SK-N-SH (cell line): ENCODE data around the gene KCNB1. TPM values are rescaled to one million over a fixed set of nuclear protein-coding genes. Genes with fewer than 3 reads are reported as not detected.

Experiments
- CTCF ChIA-PET: fragments of 300-600, 350-600 bp; formaldehyde crosslinking; extraction: SDS; loops from one replicate; lab custom pipeline; 2021; lab: Yijun Ruan, JAX
- POLR2A ChIA-PET: fragments of 350-600 bp; sonication (Branson Sonifier 250); formaldehyde crosslinking; extraction: SDS; loops from one replicate; lab custom pipeline; 2020; ENCODE audit warnings: antibody characterized with exemption, inconsistent platforms; lab: Yijun Ruan, JAX
- DNase-seq: peaks from one replicate; pipeline ENCODE4 v3.0.0; 2012
- H2AFZ ChIP-seq: fragments of 200-600 bp; sonication (generic); 2 replicates; pipeline ENCODE4 v1.8.1; 2016; ENCODE audit warnings: antibody characterized with exemption, mild to moderate bottlenecking, low read depth
- H3F3A ChIP-seq: fragments of 200-600 bp; sonication (generic); replicated peaks from 2 replicates; pipeline ENCODE3; 2016; ENCODE audit warnings: antibody characterized with exemption, mild to moderate bottlenecking; ENCODE audit not compliant: insufficient read depth
- H3K27ac ChIP-seq, 2 experiments: fragments of 200-500 bp in 1 of 2; fragments of 200-600 bp in 1 of 2; sonication (Bioruptor generic) in 1 of 2; sonication (generic), shearing (Covaris generic) in 1 of 2; 2 replicates each; pipeline versions ENCODE4 v1.5.1 to v1.6.1; 2014 to 2016; ENCODE audit warnings: low read depth in 2 of 2, inconsistent platforms in 1 of 2, low read length in 1 of 2, mild to moderate bottlenecking in 1 of 2, mixed read lengths in 1 of 2
- H3K27me3 ChIP-seq: fragments of 200-600 bp; sonication (generic), shearing (Covaris generic); 2 replicates; pipeline ENCODE4 v1.6.1; 2016; ENCODE audit warnings: mixed run types; ENCODE audit not compliant: insufficient read depth
- H3K36me3 ChIP-seq, 2 experiments: fragments of 200-500 bp in 1 of 2; fragments of 200-600 bp in 1 of 2; sonication (Bioruptor generic) in 1 of 2; sonication (generic) in 1 of 2; replicated peaks in 1 of 2; 2 replicates each; pipeline versions ENCODE3 to v1.5.1; 2014 to 2016; ENCODE audit warnings: low read length in 1 of 2, mild to moderate bottlenecking in 1 of 2; ENCODE audit not compliant: insufficient read depth in 2 of 2, control insufficient read depth in 1 of 2
- H3K4me1 ChIP-seq, 2 experiments: fragments of 200-500 bp in 1 of 2; fragments of 200-600 bp in 1 of 2; sonication (Bioruptor generic) in 1 of 2; sonication (generic), shearing (Covaris generic) in 1 of 2; 2 replicates each; pipeline versions ENCODE4 v1.5.1 to v1.6.1; 2014 to 2016; ENCODE audit warnings: low read depth in 1 of 2, low read length in 1 of 2, mixed run types in 1 of 2; ENCODE audit not compliant: insufficient read depth in 2 of 2, control insufficient read depth in 1 of 2
- H3K4me2 ChIP-seq: fragments of 200-600 bp; sonication (generic), shearing (Covaris generic); 2 replicates; pipeline ENCODE4 v1.6.1; 2017; ENCODE audit warnings: mixed run types
- H3K4me3 ChIP-seq, 2 experiments: fragments of 200-500 bp in 1 of 2; fragments of 200-600 bp in 1 of 2; sonication (Bioruptor generic) in 1 of 2; sonication (generic), shearing (Covaris generic) in 1 of 2; 2 replicates each; pipeline versions ENCODE4 v1.5.1 to v1.8.1; 2014 to 2016; ENCODE audit warnings: low read depth in 2 of 2, inconsistent platforms in 1 of 2, low read length in 1 of 2, mild to moderate bottlenecking in 1 of 2, mixed read lengths in 1 of 2, moderate library complexity in 1 of 2
- H3K79me2 ChIP-seq: fragments of 200-600 bp; sonication (generic); 2 replicates; pipeline ENCODE4 v1.8.1; 2017; ENCODE audit warnings: mild to moderate bottlenecking; ENCODE audit not compliant: insufficient read depth
- H3K9ac ChIP-seq: fragments of 200-600 bp; sonication (generic); 2 replicates; pipeline ENCODE4 v1.6.1; 2017; ENCODE audit warnings: mixed run types
- H3K9me2 ChIP-seq: fragments of 200-600 bp; sonication (generic); 2 replicates; pipeline ENCODE4 v1.6.1; 2017; ENCODE audit warnings: mixed run types
- H3K9me3 ChIP-seq: fragments of 200-600 bp; sonication (generic); 2 replicates; pipeline ENCODE4 v1.6.1; 2017; ENCODE audit warnings: mixed run types, mild to moderate bottlenecking, moderate library complexity
- H4K20me1 ChIP-seq: fragments of 200-600 bp; sonication (generic); 2 replicates; pipeline ENCODE4 v1.6.1; 2017; ENCODE audit warnings: mild to moderate bottlenecking, mixed run types; ENCODE audit not compliant: insufficient read depth
- EP300 ChIP-seq, 2 experiments: IDR thresholded peaks; 2 replicates each; pipeline versions ENCODE4 v1.4.0 to v1.6.1; 2012; ENCODE audit warnings: borderline replicate concordance in 1 of 2, low read depth in 1 of 2, low read length in 1 of 2
- FOXJ3 ChIP-seq: sonication (generic); formaldehyde crosslinking; IDR thresholded peaks from 2 replicates; pipeline ENCODE4 v1.5.1; 2020; ENCODE audit warnings: mild to moderate bottlenecking, missing genetic modification reagents
- JUND ChIP-seq: IDR thresholded peaks from 2 replicates; pipeline ENCODE4 v1.4.0; 2012
- PBX3 ChIP-seq: IDR thresholded peaks from 2 replicates; pipeline ENCODE4; 2012
- REST ChIP-seq: IDR thresholded peaks from 2 replicates; pipeline ENCODE4 v1.6.1; 2012; ENCODE audit warnings: mild to moderate bottlenecking, low read depth, low read length, moderate library complexity
- RFX5 ChIP-seq: IDR thresholded peaks from 2 replicates; pipeline ENCODE4 v1.6.1; 2012; ENCODE audit warnings: mild to moderate bottlenecking, improper control_type of control experiment, low read length
- RXRA ChIP-seq: IDR thresholded peaks from 2 replicates; pipeline ENCODE4 v1.4.0; 2012; ENCODE audit warnings: low read depth, mild to moderate bottlenecking, borderline replicate concordance
- SIN3A ChIP-seq: IDR thresholded peaks from 2 replicates; pipeline ENCODE4 v1.6.1; 2012; ENCODE audit warnings: low read depth, mild to moderate bottlenecking, low read length, moderate library complexity, borderline replicate concordance
- SMC3 ChIP-seq: IDR thresholded peaks from 2 replicates; pipeline ENCODE4 v1.6.1; 2012; ENCODE audit warnings: low read depth, low read length, improper control_type of control experiment
- TAF1 ChIP-seq: IDR thresholded peaks from 2 replicates; pipeline ENCODE4 v1.6.1; 2012; ENCODE audit warnings: low read depth, mild to moderate bottlenecking, low read length, moderate library complexity, borderline replicate concordance
- TCF12 ChIP-seq: IDR thresholded peaks from 2 replicates; pipeline ENCODE4 v1.4.0; 2012
- USF2 ChIP-seq: fragments of 150-350 bp; IDR thresholded peaks from 2 replicates; pipeline ENCODE4 v1.6.1; 2017; ENCODE audit warnings: antibody characterized with exemption, low read length, low read depth, borderline replicate concordance
- YY1 ChIP-seq: IDR thresholded peaks from 2 replicates; pipeline ENCODE4 v1.4.0; 2012; ENCODE audit warnings: low read depth, mild to moderate bottlenecking
- WGBS: methylation state at CpG from one replicate; pipeline ENCODE4 v1.1.6; 2017; ENCODE audit warnings: low lambda C conversion rate; 5-methylcytosine and 5-hydroxymethylcytosine counted together
- polyA plus RNA-seq, 3 experiments: library from polyadenylated mRNA; depleted of rRNA; stranded (reverse); fragments of >200 nt; gene quantifications; 2 replicates each; pipeline ENCODE4 v1.2.3, GENCODE V29; 2012
- TF ChIP-seq, protein P1 (sequence below): IDR thresholded peaks from 2 replicates; pipeline ENCODE4 v1.4.0; 2012; ENCODE audit warnings: low read depth

Gene KCNB1
- polyA plus RNA-seq, 1 of the 3 experiments (the other 2 are of a cell fraction) = 0.82 TPM

- H2AFZ ChIP-seq = no peak overlapping the region
- WGBS = 88% methylated on average over 6 of the region's 6 CpGs
- no peaks in the 10 kb centered on the region for H3F3A ChIP-seq
- peaks cover 0 to 15% of the 10 kb centered on the region in 2 experiments; a peak in 2 of 4 replicates for H3K4me1 ChIP-seq
- ChIA-PET POLR2A (no interaction called here), CTCF (interaction anchor here (0.6 to 1.5 kb wide), 2 partner anchors 37 to 38 kb away, joined by 3 to 6 read pairs; no protein-coding TSS in a partner anchor)
- H4K20me1 ChIP-seq = no peaks in the 10 kb centered on the region
- H3K36me3 ChIP-seq = no peaks in the 10 kb centered on the region
- H3K79me2 ChIP-seq = no peaks in the 10 kb centered on the region
- H3K4me2 ChIP-seq = no peak overlapping the region
- H3K4me3 ChIP-seq = no peak overlapping the region
- no peaks in the 10 kb centered on the region for H3K9me3 ChIP-seq
- H3K9ac ChIP-seq = no peak overlapping the region
- no peaks in the 10 kb centered on the region for H3K9me2 ChIP-seq
- no peak for TF ChIP-seq JUND
- no peak for TF ChIP-seq RFX5
- no peak for TF ChIP-seq REST
- TF ChIP-seq YY1 = no peak
- TF ChIP-seq TCF12 = no peak
- no peak for TF ChIP-seq TAF1
- no peak for TF ChIP-seq RXRA
- no peak for TF ChIP-seq FOXJ3
- no peak for TF ChIP-seq SIN3A
- TF ChIP-seq, protein P1, sequence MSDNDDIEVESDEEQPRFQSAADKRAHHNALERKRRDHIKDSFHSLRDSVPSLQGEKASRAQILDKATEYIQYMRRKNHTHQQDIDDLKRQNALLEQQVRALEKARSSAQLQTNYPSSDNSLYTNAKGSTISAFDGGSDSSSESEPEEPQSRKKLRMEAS = no peak
- TF ChIP-seq EP300 (IDR thresholded peaks at IDR 0.05; ENCODE audit: borderline replicate concordance in 1 of 2, low read depth in 1 of 2, low read length in 1 of 2) = no peak
- TF ChIP-seq USF2 = no peak
- TF ChIP-seq PBX3 = no peak
- no peak for TF ChIP-seq SMC3
- no peak overlapping the region for H3K27ac ChIP-seq
- H3K27me3 ChIP-seq = no peaks in the 10 kb centered on the region
- no peak for DNase-seq
These were observed 60.3 kb downstream of the KCNB1 start for GRCh38 chr20:49422161-49422560.
